KMS-11 (cell line): ENCODE measurements around the gene POLR1E.
"Not testable (repeated sequence)": the region's sequence is repeated elsewhere in the genome, so short reads cannot be mapped to it uniquely, and the experiment has no call there.

Experiments used
- H2AFZ ChIP-seq: fragments of 200-600 bp; sonication (generic); 2 replicates; pipeline ENCODE4 v1.6.1; 2016; ENCODE audit warnings: antibody characterized with exemption, mixed run types, low read depth
- H3K27ac ChIP-seq: fragments of 200-600 bp; sonication (generic); 2 replicates; pipeline ENCODE4 v1.6.1; 2016; ENCODE audit warnings: mild to moderate bottlenecking, mixed run types
- H3K27me3 ChIP-seq: fragments of 200-600 bp; sonication (generic); 2 replicates; pipeline ENCODE4 v1.6.1; 2017; ENCODE audit warnings: mild to moderate bottlenecking, low read depth, mixed run types, moderate library complexity; ENCODE audit not compliant: insufficient read depth
- H3K36me3 ChIP-seq: fragments of 200-600 bp; sonication (generic); 2 replicates; pipeline ENCODE4 v1.6.1; 2017; ENCODE audit warnings: mild to moderate bottlenecking, mixed run types; ENCODE audit not compliant: insufficient read depth
- H3K4me1 ChIP-seq: fragments of 200-600 bp; sonication (generic); 2 replicates; pipeline ENCODE4 v1.6.1; 2016; ENCODE audit warnings: mild to moderate bottlenecking, low read depth, mixed run types; ENCODE audit not compliant: poor library complexity, severe bottlenecking
- H3K4me2 ChIP-seq: fragments of 200-600 bp; sonication (generic); 2 replicates; pipeline ENCODE4 v1.7.0; 2016; ENCODE audit warnings: mild to moderate bottlenecking, mixed run types
- H3K4me3 ChIP-seq: fragments of 200-600 bp; sonication (generic); IDR thresholded peaks from 2 replicates; pipeline ENCODE4 v1.6.1; 2017; ENCODE audit warnings: low read depth, low read length, mixed read lengths; ENCODE audit not compliant: insufficient read depth
- H3K79me2 ChIP-seq: fragments of 200-600 bp; sonication (generic); 2 replicates; pipeline ENCODE4 v1.6.1; 2016; ENCODE audit warnings: low read depth, mixed run types; ENCODE audit not compliant: insufficient read depth
- H3K9ac ChIP-seq: fragments of 200-600 bp; sonication (generic); 2 replicates; pipeline ENCODE4 v1.6.1; 2016; ENCODE audit warnings: mild to moderate bottlenecking, mixed run types
- H4K20me1 ChIP-seq: fragments of 200-600 bp; sonication (generic); 2 replicates; pipeline ENCODE4 v1.6.1; 2016; ENCODE audit warnings: mild to moderate bottlenecking, mixed run types; ENCODE audit not compliant: insufficient read depth
- TF ChIP-seq, protein P1 (sequence below): fragments of 200-600 bp; sonication (generic); conservative IDR thresholded peaks from 2 replicates; pipeline ENCODE4 v1.6.1; 2017; ENCODE audit warnings: low read depth, mild to moderate bottlenecking, antibody characterized with exemption, low read length, moderate library complexity, mixed read lengths

POLR1E gene

DNA sequence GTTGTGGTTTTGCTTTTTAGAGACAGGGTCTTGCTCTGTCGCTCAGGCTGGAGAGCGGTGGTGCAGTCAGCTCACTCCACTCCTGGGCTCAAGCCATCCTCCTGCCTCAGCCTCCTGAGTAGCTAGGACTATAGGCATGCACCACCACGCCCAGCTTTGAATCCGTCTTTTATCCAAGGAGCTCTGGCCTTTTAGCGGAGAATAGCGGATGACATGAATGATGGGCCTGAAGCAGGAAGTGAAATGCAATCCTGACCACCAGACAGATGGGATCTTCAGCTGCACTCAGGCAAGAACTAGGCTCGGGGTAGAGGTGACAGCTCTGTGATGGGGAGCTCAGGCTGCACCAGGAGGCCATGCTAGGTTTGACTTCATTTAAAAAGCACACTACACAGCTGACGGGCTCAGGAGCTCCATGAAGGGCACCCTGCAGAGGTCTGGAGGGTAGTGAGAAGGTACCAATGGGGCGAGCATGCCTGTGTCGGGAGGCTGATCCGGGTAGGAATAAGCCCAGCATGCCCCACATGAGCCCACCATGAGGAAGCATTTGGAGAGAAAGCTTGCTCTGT lies 21.9 kb downstream of the POLR1E start:
- Histone ChIP-seq H3K36me3 (no peaks in the 10 kb centered on the region), H3K27ac (no peak overlapping the region), H3K9ac (no peak overlapping the region), H2AFZ (no peak overlapping the region), H3K4me3 (no peak overlapping the region), H3K27me3 (no peaks in the 10 kb centered on the region), H3K4me1 (no peaks in the 10 kb centered on the region), H3K79me2 (no peaks in the 10 kb centered on the region), H3K4me2 (no peak overlapping the region), H4K20me1 (no peaks in the 10 kb centered on the region)
- TF ChIP-seq, protein P1, sequence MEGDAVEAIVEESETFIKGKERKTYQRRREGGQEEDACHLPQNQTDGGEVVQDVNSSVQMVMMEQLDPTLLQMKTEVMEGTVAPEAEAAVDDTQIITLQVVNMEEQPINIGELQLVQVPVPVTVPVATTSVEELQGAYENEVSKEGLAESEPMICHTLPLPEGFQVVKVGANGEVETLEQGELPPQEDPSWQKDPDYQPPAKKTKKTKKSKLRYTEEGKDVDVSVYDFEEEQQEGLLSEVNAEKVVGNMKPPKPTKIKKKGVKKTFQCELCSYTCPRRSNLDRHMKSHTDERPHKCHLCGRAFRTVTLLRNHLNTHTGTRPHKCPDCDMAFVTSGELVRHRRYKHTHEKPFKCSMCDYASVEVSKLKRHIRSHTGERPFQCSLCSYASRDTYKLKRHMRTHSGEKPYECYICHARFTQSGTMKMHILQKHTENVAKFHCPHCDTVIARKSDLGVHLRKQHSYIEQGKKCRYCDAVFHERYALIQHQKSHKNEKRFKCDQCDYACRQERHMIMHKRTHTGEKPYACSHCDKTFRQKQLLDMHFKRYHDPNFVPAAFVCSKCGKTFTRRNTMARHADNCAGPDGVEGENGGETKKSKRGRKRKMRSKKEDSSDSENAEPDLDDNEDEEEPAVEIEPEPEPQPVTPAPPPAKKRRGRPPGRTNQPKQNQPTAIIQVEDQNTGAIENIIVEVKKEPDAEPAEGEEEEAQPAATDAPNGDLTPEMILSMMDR: no peak

DNA sequence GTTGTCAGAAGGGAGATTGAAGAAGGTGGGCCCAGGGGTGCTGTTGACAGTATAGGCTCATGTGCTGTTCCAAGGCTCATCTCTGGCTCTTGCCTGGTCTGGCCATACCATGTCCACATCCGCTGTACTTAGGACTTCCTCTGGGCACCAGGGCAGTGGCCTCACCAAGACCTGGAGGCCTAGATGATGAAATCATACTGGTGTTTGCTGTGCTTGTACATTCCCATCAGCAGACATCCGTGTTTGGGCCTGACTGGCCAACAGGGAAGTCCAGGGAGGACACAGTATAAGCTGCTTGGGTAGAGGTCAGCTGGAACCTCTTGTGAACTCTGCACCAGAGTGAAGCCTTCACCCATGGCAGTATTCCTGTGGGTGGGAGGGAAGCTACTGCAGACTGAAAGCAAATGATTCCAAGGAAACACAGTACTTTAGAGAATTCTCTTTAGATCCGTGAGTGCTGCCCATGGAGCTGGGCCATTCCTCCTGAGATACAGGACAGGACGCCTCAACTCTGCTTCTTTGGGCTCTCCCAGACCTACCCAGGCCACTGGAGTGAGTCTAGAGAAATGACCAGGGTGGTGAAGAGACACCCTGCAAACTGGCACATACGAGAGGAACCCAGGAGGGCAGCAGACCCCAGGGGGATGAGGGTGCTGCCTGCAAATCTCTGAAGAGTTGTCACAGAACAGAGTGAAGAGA lies 22.5 kb downstream of the POLR1E start:
- Histone ChIP-seq H3K4me3 (no peak overlapping the region), H2AFZ (no peak overlapping the region), H3K79me2 (no peaks in the 10 kb centered on the region), H3K4me1 (no peaks in the 10 kb centered on the region), H3K27ac (no peak overlapping the region), H4K20me1 (no peaks in the 10 kb centered on the region), H3K4me2 (no peak overlapping the region), H3K27me3 (no peaks in the 10 kb centered on the region), H3K9ac (no peak overlapping the region), H3K36me3 (no peaks in the 10 kb centered on the region)
- TF ChIP-seq, protein P1: no peak

DNA sequence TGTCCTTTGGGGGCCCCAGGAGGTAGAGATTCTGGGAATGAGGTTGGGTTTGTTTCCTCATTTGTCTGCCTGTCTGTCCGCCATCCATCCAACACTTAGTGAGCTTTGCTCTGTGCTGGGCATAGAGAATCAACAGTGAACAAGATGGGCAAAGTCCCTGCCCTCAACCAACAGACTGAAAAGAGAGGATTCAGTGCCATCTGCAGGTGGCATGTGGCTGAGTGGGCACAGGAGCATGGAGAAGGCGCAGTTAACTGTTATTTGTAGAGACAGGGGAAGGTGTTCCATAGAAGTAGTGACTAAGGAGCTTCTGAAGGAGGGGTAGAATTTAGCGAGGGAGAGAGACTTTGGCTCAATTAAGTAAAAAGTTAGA lies 23.1 kb downstream of the POLR1E start:
- Histone ChIP-seq H2AFZ (no peak overlapping the region), H3K27ac (no peak overlapping the region), H3K27me3 (no peaks in the 10 kb centered on the region), H3K36me3 (no peaks in the 10 kb centered on the region), H3K79me2 (no peaks in the 10 kb centered on the region), H3K4me1 (no peaks in the 10 kb centered on the region), H3K9ac (no peak overlapping the region), H3K4me2 (no peak overlapping the region), H3K4me3 (no peak overlapping the region), H4K20me1 (no peaks in the 10 kb centered on the region)
- TF ChIP-seq, protein P1: no peak

DNA sequence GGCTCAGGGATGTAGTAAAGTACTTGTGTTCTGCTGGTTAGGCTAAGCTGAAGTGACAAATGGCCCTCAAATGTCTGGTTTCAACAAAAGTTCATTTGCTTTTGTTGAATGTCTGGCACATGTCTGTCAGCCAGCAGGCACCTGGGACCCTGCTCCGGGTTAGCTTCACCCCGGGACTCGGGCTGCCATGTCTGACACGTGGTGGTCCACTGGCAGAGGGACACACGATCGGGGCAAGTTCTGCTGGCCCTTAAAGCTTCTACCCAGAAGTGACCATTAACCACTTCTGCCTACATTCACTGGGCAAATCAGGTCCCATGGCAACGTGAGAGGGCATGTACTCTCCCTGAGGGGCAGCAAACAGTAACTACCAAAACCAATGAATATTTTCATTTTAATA lies 23.8 kb downstream of the POLR1E start:
- Histone ChIP-seq H3K27me3 (no peaks in the 10 kb centered on the region), H4K20me1 (no peaks in the 10 kb centered on the region), H2AFZ (no peak overlapping the region), H3K9ac (no peak overlapping the region), H3K4me3 (no peak overlapping the region), H3K4me2 (no peak overlapping the region), H3K36me3 (no peaks in the 10 kb centered on the region), H3K4me1 (no peaks in the 10 kb centered on the region), H3K27ac (no peak overlapping the region), H3K79me2 (no peaks in the 10 kb centered on the region)
- TF ChIP-seq, protein P1: no peak

DNA sequence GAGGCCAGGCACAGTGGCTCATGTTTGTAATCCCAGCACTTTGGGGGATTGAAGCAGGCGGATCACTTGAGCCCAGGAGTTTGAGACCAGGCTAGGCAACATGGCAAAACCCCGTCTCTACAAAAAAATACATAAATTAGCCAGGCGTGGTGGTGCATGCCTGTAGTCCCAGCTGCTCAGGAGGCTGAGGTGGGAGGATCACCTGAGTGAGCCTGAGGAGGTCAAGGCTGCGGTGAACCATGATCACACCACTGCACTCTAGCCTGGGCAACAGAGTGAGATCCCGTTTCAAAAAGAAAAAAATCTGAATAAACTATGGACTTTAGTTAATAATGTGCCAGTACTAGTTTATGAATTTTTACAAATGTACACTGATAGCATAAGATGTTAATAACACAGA lies 24.3 kb downstream of the POLR1E start:
- not testable (repeated sequence) for H3K36me3 ChIP-seq, H2AFZ ChIP-seq, H3K9ac ChIP-seq, H3K27ac ChIP-seq, H3K79me2 ChIP-seq, H3K4me3 ChIP-seq, H3K4me2 ChIP-seq, H3K27me3 ChIP-seq, H3K4me1 ChIP-seq, H4K20me1 ChIP-seq
